HEK293 (cell line): ENCODE measurements around the gene BACH2.

ENCODE experiments used
- AEBP2 ChIP-seq: fragments of 450-650 bp; formaldehyde crosslinking; IDR thresholded peaks from 2 replicates; pipeline ENCODE4 v1.5.1; 2016; ENCODE audit warnings: missing biosample characterization, missing genetic modification characterization, borderline replicate concordance
- ATF2 ChIP-seq: fragments of 450-650 bp; formaldehyde crosslinking; IDR thresholded peaks from 2 replicates; pipeline ENCODE4 v1.5.1; 2016; ENCODE audit warnings: missing biosample characterization, missing genetic modification characterization, low read depth
- CTCF ChIP-seq: fragments of 450-650 bp; formaldehyde crosslinking; IDR thresholded peaks from 2 replicates; pipeline ENCODE4 v1.5.1; 2016; ENCODE audit warnings: missing biosample characterization, missing genetic modification characterization
- YY1 ChIP-seq: fragments of 450-650 bp; formaldehyde crosslinking; IDR thresholded peaks from 2 replicates; pipeline ENCODE4 v1.5.1; 2018; ENCODE audit warnings: missing biosample characterization, missing genetic modification characterization
- ZBTB26 ChIP-seq: fragments of 450-650 bp; formaldehyde crosslinking; optimal IDR thresholded peaks from 2 replicates; pipeline ENCODE3; 2016; ENCODE audit warnings: missing biosample characterization, mild to moderate bottlenecking, missing genetic modification characterization
- ZIC2 ChIP-seq: fragments of 450-650 bp; formaldehyde crosslinking; IDR thresholded peaks from 2 replicates; pipeline ENCODE4 v1.5.1; 2016; ENCODE audit warnings: missing biosample characterization, missing genetic modification characterization
- ZNF274 ChIP-seq, 2 experiments: fragments of 200-500 bp in 1 of 2; fragments of 450-650 bp in 1 of 2; sonication (Bioruptor generic) in 1 of 2; formaldehyde crosslinking in 1 of 2; IDR thresholded peaks; 2 replicates each; pipeline versions ENCODE4 v1.5.1 to v1.6.1; 2014 to 2016; ENCODE audit warnings: borderline replicate concordance in 1 of 2, inconsistent platforms in 1 of 2, low read length in 1 of 2, missing biosample characterization in 1 of 2, missing genetic modification characterization in 1 of 2
- ZNF521 ChIP-seq: fragments of 450-650 bp; formaldehyde crosslinking; IDR thresholded peaks from 2 replicates; pipeline ENCODE4 v1.5.1; 2017; ENCODE audit warnings: missing biosample characterization, mild to moderate bottlenecking, missing genetic modification characterization
- ZNF660 ChIP-seq: fragments of 450-650 bp; IDR thresholded peaks from 2 replicates; pipeline ENCODE4 v1.5.1; 2018; ENCODE audit warnings: missing biosample characterization, mild to moderate bottlenecking, missing genetic modification characterization

- no peak for TF ChIP-seq ZNF274 (IDR thresholded peaks at IDR 0.05; ENCODE audit: low read length)
- no peak for TF ChIP-seq ZNF274 (tag by site-specific recombination; IDR thresholded peaks at IDR 0.05; ENCODE audit: borderline replicate concordance)
- no peak for TF ChIP-seq ZBTB26
- TF ChIP-seq ZIC2, result no peak
- no peak for TF ChIP-seq CTCF (tag by site-specific recombination)
- TF ChIP-seq ZNF521 (tag by site-specific recombination), result no peak
- no peak for TF ChIP-seq ZNF660
- no peak for TF ChIP-seq YY1 (tag by site-specific recombination)
- TF ChIP-seq AEBP2 (tag by site-specific recombination), result no peak
- no peak for TF ChIP-seq ATF2 (tag by site-specific recombination)
Observed at GRCh38 chr6:90237350-90237990, 59.2 kb downstream of the BACH2 start.
